ENCODE measurements around the gene NSL1. TPM values are rescaled to one million over a fixed set of nuclear protein-coding genes. Genes with fewer than 3 reads are reported as not detected.

NSL1 gene
- total RNA-seq, 1 donor from 2014 or later = 77.6 TPM

DNA sequence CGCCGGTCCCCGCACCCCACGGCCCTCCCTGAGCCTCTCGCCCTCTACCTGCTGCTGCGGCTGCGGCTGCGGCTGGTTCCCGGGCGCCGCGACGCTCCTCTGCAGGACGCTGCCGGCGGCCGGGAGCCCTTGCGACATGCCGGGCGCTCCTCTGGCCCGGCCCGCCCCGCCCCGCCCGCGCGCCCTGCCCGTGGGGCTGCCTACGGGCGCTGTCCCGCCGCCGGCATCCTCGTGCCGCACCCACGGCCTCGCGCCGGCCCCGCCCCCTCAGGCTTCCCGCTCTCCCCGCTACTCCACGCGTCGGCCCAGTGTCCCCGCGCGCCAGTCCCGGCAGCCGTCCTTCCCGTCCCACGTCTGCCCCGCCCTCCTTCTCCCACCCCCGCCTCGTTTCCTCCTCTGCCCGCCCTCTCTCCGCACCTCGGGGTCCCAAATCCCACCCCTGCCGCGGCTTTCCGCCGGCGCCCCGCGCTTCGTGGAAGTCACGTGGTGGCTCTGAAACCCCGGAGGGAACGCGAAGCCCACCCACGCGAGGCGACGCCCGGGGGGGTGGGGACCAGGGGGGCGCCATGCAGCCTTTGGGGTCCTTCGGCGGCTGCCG lies 91.9 kb downstream of the NSL1 start, which contains the start of gene BATF3:
Gene BATF3, minus strand, starts transcription at position 216 of the 598 bp plus-strand sequence. Its CDS starts 78 bp downstream, at position 138.
- H3K4me1 Mint-ChIP-seq = peaks cover 15% of the 10 kb centered on the region
- peaks cover 17% of the 10 kb centered on the region for H4K20me1 ChIP-seq (ENCODE audit: low read depth)
- peak within 1 kb of the TSS; percentile 45 for H3K4me3 ChIP-seq
- no peaks in the 10 kb centered on the region for H3K36me3 Mint-ChIP-seq
- no peak within 1 kb of the TSS for H3K27ac ChIP-seq
- peaks cover 38% of the 10 kb centered on the region for H3K27me3 Mint-ChIP-seq (ENCODE audit: insufficient read depth, low read depth)
- peaks cover 93% of the 10 kb centered on the region for H3K27me3 ChIP-seq
- H3K9me3 Mint-ChIP-seq = no peaks in the 10 kb centered on the region
- H3F3A ChIP-seq (ENCODE audit: low read depth) = peaks cover 32% of the 10 kb centered on the region
- H3K4me1 ChIP-seq = peaks cover 2% of the 10 kb centered on the region
- peak within 1 kb of the TSS; percentile 84 for H3K4me3 Mint-ChIP-seq
- H3K9ac ChIP-seq = no peak within 1 kb of the TSS
- peak; percentile 67 for DNase-seq (ENCODE audit: low spot score)
- no peaks in the 10 kb centered on the region for H3K79me2 ChIP-seq (ENCODE audit: low read depth)
- peak within 1 kb of the TSS; percentile 68 for H3K4me2 ChIP-seq
- TF ChIP-seq EZH2phosphoT487 (IDR thresholded peaks at IDR 0.05) (no peak), EZH2 (IDR thresholded peaks at IDR 0.05) (no peak)
- TF ChIP-seq, protein P1, sequence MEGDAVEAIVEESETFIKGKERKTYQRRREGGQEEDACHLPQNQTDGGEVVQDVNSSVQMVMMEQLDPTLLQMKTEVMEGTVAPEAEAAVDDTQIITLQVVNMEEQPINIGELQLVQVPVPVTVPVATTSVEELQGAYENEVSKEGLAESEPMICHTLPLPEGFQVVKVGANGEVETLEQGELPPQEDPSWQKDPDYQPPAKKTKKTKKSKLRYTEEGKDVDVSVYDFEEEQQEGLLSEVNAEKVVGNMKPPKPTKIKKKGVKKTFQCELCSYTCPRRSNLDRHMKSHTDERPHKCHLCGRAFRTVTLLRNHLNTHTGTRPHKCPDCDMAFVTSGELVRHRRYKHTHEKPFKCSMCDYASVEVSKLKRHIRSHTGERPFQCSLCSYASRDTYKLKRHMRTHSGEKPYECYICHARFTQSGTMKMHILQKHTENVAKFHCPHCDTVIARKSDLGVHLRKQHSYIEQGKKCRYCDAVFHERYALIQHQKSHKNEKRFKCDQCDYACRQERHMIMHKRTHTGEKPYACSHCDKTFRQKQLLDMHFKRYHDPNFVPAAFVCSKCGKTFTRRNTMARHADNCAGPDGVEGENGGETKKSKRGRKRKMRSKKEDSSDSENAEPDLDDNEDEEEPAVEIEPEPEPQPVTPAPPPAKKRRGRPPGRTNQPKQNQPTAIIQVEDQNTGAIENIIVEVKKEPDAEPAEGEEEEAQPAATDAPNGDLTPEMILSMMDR (IDR thresholded peaks at IDR 0.05) = no peak
- no peaks in the 10 kb centered on the region for H3K9me3 ChIP-seq (ENCODE audit: low read depth)
- no peaks in the 10 kb centered on the region for H3K36me3 ChIP-seq
- H3K27ac Mint-ChIP-seq = no peak within 1 kb of the TSS
- no peak within 1 kb of the TSS for H2AFZ ChIP-seq (replicated peaks)

DNA sequence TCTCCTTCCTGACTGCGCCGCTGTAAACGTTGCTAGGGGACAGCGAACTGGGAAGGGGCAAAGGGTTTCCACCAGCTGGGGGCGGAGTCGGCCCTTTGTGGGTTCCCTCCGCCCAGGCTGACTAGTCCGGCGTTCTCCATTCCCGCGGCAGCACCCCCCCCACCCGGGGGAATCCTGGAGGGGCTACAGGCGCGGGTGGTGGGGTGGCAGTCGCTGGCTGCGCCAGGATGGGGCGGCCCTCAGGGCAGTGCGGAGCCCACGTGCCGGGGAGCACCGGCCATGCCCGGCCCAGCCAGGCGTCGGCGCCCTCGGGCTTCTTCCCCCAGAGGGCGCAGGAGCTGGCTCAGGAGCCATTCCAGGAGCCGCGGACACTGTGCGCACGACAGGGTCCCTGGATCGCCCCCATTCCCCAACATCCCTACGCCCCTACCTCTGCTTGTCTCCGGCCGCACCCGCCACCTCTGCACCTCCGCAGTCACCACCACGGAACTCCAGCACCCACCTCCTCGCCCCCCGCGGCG lies 92.4 kb downstream of the NSL1 start:
- peak overlapping the region; percentile 45 for H3K4me3 ChIP-seq
- peak overlapping the region; percentile 84 for H3K4me3 Mint-ChIP-seq
- no peaks in the 10 kb centered on the region for H3K9me3 Mint-ChIP-seq
- H3K27ac Mint-ChIP-seq = no peak overlapping the region
- peaks cover 37% of the 10 kb centered on the region for H3K27me3 Mint-ChIP-seq (ENCODE audit: insufficient read depth, low read depth)
- H3K36me3 Mint-ChIP-seq = no peaks in the 10 kb centered on the region
- peaks cover 18% of the 10 kb centered on the region for H3K4me1 Mint-ChIP-seq
- no peaks in the 10 kb centered on the region for H3K36me3 ChIP-seq
- no peak overlapping the region for H2AFZ ChIP-seq (replicated peaks)
- DNase-seq (ENCODE audit: low spot score) = peak; percentile 77
- no peak overlapping the region for H3K27ac ChIP-seq
- no peaks in the 10 kb centered on the region for H3K9me3 ChIP-seq (ENCODE audit: low read depth)
- H3F3A ChIP-seq (ENCODE audit: low read depth) = peaks cover 32% of the 10 kb centered on the region
- peaks cover 17% of the 10 kb centered on the region for H4K20me1 ChIP-seq (ENCODE audit: low read depth)
- peaks cover 5% of the 10 kb centered on the region for H3K4me1 ChIP-seq
- TF ChIP-seq, protein P1 (IDR thresholded peaks at IDR 0.05) = peak; percentile 62
- TF ChIP-seq EZH2 (IDR thresholded peaks at IDR 0.05) (peak; percentile 18), EZH2phosphoT487 (IDR thresholded peaks at IDR 0.05) (no peak)
- H3K4me2 ChIP-seq = peak overlapping the region; percentile 68
- H3K9ac ChIP-seq = no peak overlapping the region
- peaks cover 87% of the 10 kb centered on the region for H3K27me3 ChIP-seq
- H3K79me2 ChIP-seq (ENCODE audit: low read depth) = no peaks in the 10 kb centered on the region

DNA sequence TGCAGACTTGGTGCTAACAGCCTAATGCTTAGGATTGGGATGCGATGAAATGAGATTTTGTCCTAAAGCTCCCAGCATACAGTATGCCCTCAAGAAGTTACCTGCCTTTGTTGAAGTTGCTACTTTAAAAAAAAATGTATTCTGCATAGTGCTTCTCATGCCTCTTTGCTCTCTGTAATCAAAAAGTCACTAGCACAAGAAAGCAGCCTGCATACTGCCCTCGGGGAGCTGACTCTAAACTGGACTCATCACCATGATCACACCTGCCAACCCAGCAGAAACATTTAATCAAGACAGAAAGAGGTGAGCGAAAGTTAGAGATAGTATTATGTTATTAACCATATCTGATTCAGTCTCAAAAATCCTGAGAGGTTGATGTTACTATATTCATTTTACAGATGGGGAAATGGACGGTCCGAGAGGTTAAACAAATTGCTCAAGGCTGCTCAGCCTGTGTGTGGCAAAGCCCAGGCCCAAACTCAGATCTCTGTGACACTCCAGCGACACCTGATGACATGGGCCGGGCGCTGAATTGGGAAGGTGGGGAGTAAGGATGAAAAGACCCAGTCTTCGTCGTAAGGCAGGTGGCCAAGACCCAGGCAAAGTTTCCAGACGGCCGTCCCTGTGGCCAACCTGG lies 93.0 kb downstream of the NSL1 start:
- Mint-ChIP-seq H3K4me1 (peaks cover 18% of the 10 kb centered on the region), H3K27me3 (ENCODE audit: insufficient read depth, low read depth) (peaks cover 36% of the 10 kb centered on the region), H3K27ac (no peak overlapping the region), H3K4me3 (peak overlapping the region; percentile 84), H3K9me3 (no peaks in the 10 kb centered on the region), H3K36me3 (no peaks in the 10 kb centered on the region)
- Histone ChIP-seq H3K4me2 (peak overlapping the region; percentile 68), H3K79me2 (ENCODE audit: low read depth) (no peaks in the 10 kb centered on the region), H3K27me3 (peaks cover 81% of the 10 kb centered on the region), H3K4me3 (peak overlapping the region; percentile 45), H2AFZ (replicated peaks) (no peak overlapping the region), H3F3A (ENCODE audit: low read depth) (peaks cover 27% of the 10 kb centered on the region), H3K9me3 (ENCODE audit: low read depth) (no peaks in the 10 kb centered on the region), H3K9ac (no peak overlapping the region), H3K4me1 (peaks cover 5% of the 10 kb centered on the region), H3K36me3 (no peaks in the 10 kb centered on the region), H4K20me1 (ENCODE audit: low read depth) (peaks cover 17% of the 10 kb centered on the region), H3K27ac (no peak overlapping the region)
- no peak for DNase-seq (ENCODE audit: low spot score)
- no peak for TF ChIP-seq EZH2phosphoT487 (IDR thresholded peaks at IDR 0.05)
- TF ChIP-seq, protein P1 (IDR thresholded peaks at IDR 0.05) = no peak
- TF ChIP-seq EZH2 (IDR thresholded peaks at IDR 0.05) = no peak
